ENCODE data around the gene PSMD6. TPM values are rescaled to one million over a fixed set of nuclear protein-coding genes. Genes with fewer than 3 reads are reported as not detected.

The PSMD6 gene
- total and polyA plus RNA-seq, 4 donors: 47.5 to 52.9 (median 52.4) TPM

GRCh38 chr3:64049136-64049535 is 25.8 kb upstream of the PSMD6 start:
- Histone ChIP-seq H3K36me3 (ENCODE audit: control insufficient read depth in 1 of 2, insufficient read depth in 2 of 2, low read length in 1 of 2) (no peaks in the 10 kb centered on the region), H3K27me3 (ENCODE audit: control insufficient read depth in 1 of 2, insufficient read depth in 2 of 2, low read length in 1 of 2) (no peaks in the 10 kb centered on the region), H3K4me3 (ENCODE audit: low read length in 2 of 2) (no peak overlapping the region), H3K4me1 (ENCODE audit: control insufficient read depth in 1 of 2, insufficient read depth in 2 of 2, low read length in 2 of 2) (no peaks in the 10 kb centered on the region), H3K9me3 (ENCODE audit: control insufficient read depth, low read length) (no peaks in the 10 kb centered on the region), H3K27ac (ENCODE audit: low read depth in 1 of 2, low read length in 2 of 2) (no peak overlapping the region)
- DNase-seq (no peak), ATAC-seq (ENCODE audit: low FRiP score) (no peak)
- WGBS, 2 donors: 84 to 88% methylated on average over 3 of the region's 3 CpGs
- intact Hi-C loops (cut with DNase I): no loop called here

- intact Hi-C loops (cut with DNase I): no loop called here
- Histone ChIP-seq H3K4me1 (ENCODE audit: control insufficient read depth in 1 of 2, insufficient read depth in 2 of 2, low read length in 2 of 2) (no peaks in the 10 kb centered on the region), H3K27ac (ENCODE audit: low read depth in 1 of 2, low read length in 2 of 2) (no peak overlapping the region), H3K9me3 (ENCODE audit: control insufficient read depth, low read length) (no peaks in the 10 kb centered on the region), H3K36me3 (ENCODE audit: control insufficient read depth in 1 of 2, insufficient read depth in 2 of 2, low read length in 1 of 2) (no peaks in the 10 kb centered on the region), H3K27me3 (ENCODE audit: control insufficient read depth in 1 of 2, insufficient read depth in 2 of 2, low read length in 1 of 2) (no peaks in the 10 kb centered on the region), H3K4me3 (ENCODE audit: low read length in 2 of 2) (no peak overlapping the region)
- 69 to 74% methylated on average over 3 of the region's 3 CpGs for WGBS, 2 donors
- ATAC-seq (ENCODE audit: low FRiP score) (no peak), DNase-seq (no peak)
These were observed 25.4 kb upstream of the PSMD6 start for GRCh38 chr3:64048631-64049061.

DNA sequence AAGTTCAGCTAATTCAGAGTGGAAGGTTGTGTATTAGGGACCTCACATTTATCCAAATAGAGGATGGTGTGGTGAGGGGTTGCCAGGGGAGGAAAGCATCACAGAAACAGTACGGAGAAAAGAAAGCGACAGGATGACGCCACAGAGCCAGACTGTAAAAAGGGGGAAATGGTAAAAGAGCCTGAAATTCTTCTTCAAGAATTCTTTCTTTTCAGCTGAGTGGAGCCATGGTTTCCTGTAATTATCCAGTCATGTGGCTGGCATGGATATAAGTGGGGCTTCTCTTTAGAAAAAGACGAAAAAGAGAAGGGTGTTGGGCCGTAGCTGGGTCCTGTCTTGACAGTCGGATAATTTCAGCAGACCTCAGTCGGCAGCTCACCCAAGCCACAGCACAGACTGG is 24.5 kb upstream of the PSMD6 start:
- intact Hi-C loops (cut with DNase I): no loop called here
- DNase-seq: no peak
- Histone ChIP-seq H3K36me3 (ENCODE audit: control insufficient read depth in 1 of 2, insufficient read depth in 2 of 2, low read length in 1 of 2) (no peaks in the 10 kb centered on the region), H3K27me3 (ENCODE audit: control insufficient read depth in 1 of 2, insufficient read depth in 2 of 2, low read length in 1 of 2) (no peaks in the 10 kb centered on the region), H3K4me1 (ENCODE audit: control insufficient read depth in 1 of 2, insufficient read depth in 2 of 2, low read length in 2 of 2) (no peaks in the 10 kb centered on the region), H3K4me3 (ENCODE audit: low read length in 2 of 2) (no peak overlapping the region), H3K27ac (ENCODE audit: low read depth in 1 of 2, low read length in 2 of 2) (no peak overlapping the region), H3K9me3 (ENCODE audit: control insufficient read depth, low read length) (no peaks in the 10 kb centered on the region)
- no peak for ATAC-seq (ENCODE audit: low FRiP score)
- 72 to 73% methylated on average over 7 of the region's 7 CpGs for WGBS, 2 donors

DNA sequence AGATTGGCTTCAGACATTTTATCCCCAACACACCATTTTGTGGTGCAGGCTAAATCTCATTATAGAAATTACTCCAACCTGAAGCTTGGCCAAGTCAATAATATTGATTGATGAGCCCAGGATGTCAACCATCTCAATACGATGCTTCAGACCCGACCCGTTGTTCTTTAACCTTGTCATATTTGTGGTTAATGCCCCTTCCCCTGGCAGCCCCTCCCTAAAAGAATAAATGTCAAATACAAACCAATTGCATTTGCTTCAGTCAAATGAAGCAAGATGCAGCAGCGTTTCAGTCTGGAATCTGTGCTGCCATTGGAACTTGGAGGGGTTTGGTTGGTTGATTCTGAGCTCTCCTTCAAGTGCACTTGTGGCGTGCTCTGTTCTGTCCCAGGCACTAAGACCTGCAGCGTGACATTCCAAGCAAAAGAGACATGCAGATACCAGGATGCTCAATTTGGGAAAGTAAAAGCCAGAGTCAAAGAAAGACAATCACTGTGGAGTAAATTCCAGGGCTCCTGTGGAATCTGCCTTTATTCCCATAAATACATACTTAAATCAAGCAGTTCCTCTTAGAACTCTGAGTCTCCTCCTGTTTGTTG is 23.8 kb upstream of the PSMD6 start:
- ATAC-seq (ENCODE audit: low FRiP score): no peak

DNA sequence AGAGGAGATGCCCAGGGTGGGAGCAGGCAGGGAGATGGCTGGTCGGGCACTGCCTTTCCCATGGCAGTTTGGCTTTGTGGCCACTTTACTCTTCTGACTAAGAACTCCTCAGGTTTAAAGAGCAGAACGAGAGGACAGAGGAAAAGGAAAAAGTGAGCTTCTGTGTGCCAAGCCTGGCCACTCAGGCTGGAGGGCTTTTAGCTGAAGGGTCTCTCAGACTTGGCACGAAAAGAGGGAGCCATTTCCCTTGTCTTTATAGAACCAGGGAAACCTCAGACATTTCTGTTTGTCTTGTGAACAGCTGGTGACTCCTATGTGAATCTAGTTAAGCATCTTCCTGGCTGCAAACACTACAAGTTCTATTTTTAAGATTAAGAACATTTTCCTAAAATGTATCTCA is 23.3 kb upstream of the PSMD6 start:
- H3K4me1 ChIP-seq (ENCODE audit: control insufficient read depth in 1 of 2, insufficient read depth in 2 of 2, low read length in 2 of 2): no peaks in the 10 kb centered on the region
- no peak overlapping the region for H3K4me3 ChIP-seq (ENCODE audit: low read length in 2 of 2)
- 88 to 89% methylated on average over 3 of the region's 3 CpGs for WGBS, 2 donors
- no peaks in the 10 kb centered on the region for H3K9me3 ChIP-seq (ENCODE audit: control insufficient read depth, low read length)
- H3K27ac ChIP-seq (ENCODE audit: low read depth in 1 of 2, low read length in 2 of 2): no peak overlapping the region
- ATAC-seq (ENCODE audit: low FRiP score) (no peak), DNase-seq (no peak)
- no peaks in the 10 kb centered on the region for H3K36me3 ChIP-seq (ENCODE audit: control insufficient read depth in 1 of 2, insufficient read depth in 2 of 2, low read length in 1 of 2)
- no peaks in the 10 kb centered on the region for H3K27me3 ChIP-seq (ENCODE audit: control insufficient read depth in 1 of 2, insufficient read depth in 2 of 2, low read length in 1 of 2)
- intact Hi-C loops (cut with DNase I): no loop called here

More for the DNA sequence above, 23.8 kb upstream of the PSMD6 start:
- H3K9me3 ChIP-seq (ENCODE audit: control insufficient read depth, low read length): no peaks in the 10 kb centered on the region
- H3K27me3 ChIP-seq (ENCODE audit: control insufficient read depth in 1 of 2, insufficient read depth in 2 of 2, low read length in 1 of 2): no peaks in the 10 kb centered on the region
- WGBS, 2 donors: 72 to 78% methylated on average over 6 of the region's 6 CpGs
- no peak for DNase-seq
- H3K4me1 ChIP-seq (ENCODE audit: control insufficient read depth in 1 of 2, insufficient read depth in 2 of 2, low read length in 2 of 2): no peaks in the 10 kb centered on the region
- H3K4me3 ChIP-seq (ENCODE audit: low read length in 2 of 2): no peak overlapping the region
- intact Hi-C loops (cut with DNase I): no loop called here
- H3K36me3 ChIP-seq (ENCODE audit: control insufficient read depth in 1 of 2, insufficient read depth in 2 of 2, low read length in 1 of 2): no peaks in the 10 kb centered on the region
- H3K27ac ChIP-seq (ENCODE audit: low read depth in 1 of 2, low read length in 2 of 2): no peak overlapping the region

GRCh38 chr3:64042952-64043351 is 19.7 kb upstream of the PSMD6 start:
- Histone ChIP-seq H3K9me3 (ENCODE audit: control insufficient read depth, low read length) (no peaks in the 10 kb centered on the region), H3K27me3 (ENCODE audit: control insufficient read depth in 1 of 2, insufficient read depth in 2 of 2, low read length in 1 of 2) (no peaks in the 10 kb centered on the region), H3K36me3 (ENCODE audit: control insufficient read depth in 1 of 2, insufficient read depth in 2 of 2, low read length in 1 of 2) (no peaks in the 10 kb centered on the region), H3K27ac (ENCODE audit: low read depth in 1 of 2, low read length in 2 of 2) (no peak overlapping the region), H3K4me3 (ENCODE audit: low read length in 2 of 2) (no peak overlapping the region), H3K4me1 (ENCODE audit: control insufficient read depth in 1 of 2, insufficient read depth in 2 of 2, low read length in 2 of 2) (no peaks in the 10 kb centered on the region)
- ATAC-seq (ENCODE audit: low FRiP score): no peak
- WGBS, 2 donors: 47 to 48% methylated on average over 1 of the region's 1 CpG
- no peak for DNase-seq
- intact Hi-C loops (cut with DNase I): no loop called here

DNA sequence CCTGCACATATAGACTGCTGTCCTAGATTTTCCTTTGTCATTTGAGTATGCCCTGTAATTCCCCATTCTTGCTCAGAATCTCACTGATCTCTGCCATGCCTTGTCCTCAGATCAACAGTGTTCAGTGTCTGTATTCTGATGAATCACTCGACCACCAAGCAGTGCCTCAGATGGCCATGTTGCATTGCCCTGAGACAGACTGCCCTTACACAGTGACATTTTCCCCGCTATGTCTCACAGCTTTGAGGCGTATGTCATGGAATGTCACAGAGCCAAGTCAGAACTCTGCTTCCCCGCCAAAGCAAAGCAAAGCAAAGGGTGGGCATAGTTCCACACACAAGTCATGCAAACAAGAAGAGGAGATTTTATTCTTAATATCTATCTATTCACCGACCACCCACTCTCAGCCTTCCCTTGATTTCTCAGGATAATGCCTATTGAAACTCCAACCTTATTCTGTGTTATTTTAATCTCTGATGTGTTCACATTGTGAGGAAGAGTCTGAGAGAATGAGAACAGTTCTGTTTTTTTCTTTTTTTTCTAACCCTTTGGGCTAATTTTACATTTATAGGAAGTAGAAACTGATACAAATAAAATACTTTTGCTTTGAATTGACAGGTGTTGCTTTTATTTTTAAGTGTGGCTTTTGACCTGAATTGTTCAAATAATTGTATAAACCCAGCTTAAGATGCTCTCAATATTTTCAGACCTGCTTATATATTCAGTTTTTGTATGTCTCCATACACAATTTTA is 16.9 kb upstream of the PSMD6 start:
- no peaks in the 10 kb centered on the region for H3K4me1 ChIP-seq (ENCODE audit: control insufficient read depth in 1 of 2, insufficient read depth in 2 of 2, low read length in 2 of 2)
- no peak overlapping the region for H3K27ac ChIP-seq (ENCODE audit: low read depth in 1 of 2, low read length in 2 of 2)
- no peaks in the 10 kb centered on the region for H3K27me3 ChIP-seq (ENCODE audit: control insufficient read depth in 1 of 2, insufficient read depth in 2 of 2, low read length in 1 of 2)
- no peak for ATAC-seq (ENCODE audit: low FRiP score)
- intact Hi-C loops (cut with DNase I): loop anchor here in 1 of 2 donors (10.0 kb wide), 1 partner anchor 125 kb away; no protein-coding TSS in a partner anchor
- no peaks in the 10 kb centered on the region for H3K36me3 ChIP-seq (ENCODE audit: control insufficient read depth in 1 of 2, insufficient read depth in 2 of 2, low read length in 1 of 2)
- no peaks in the 10 kb centered on the region for H3K9me3 ChIP-seq (ENCODE audit: control insufficient read depth, low read length)
- no peak for DNase-seq
- WGBS, 2 donors: 4 to 6% methylated on average over 5 of the region's 5 CpGs
- no peak overlapping the region for H3K4me3 ChIP-seq (ENCODE audit: low read length in 2 of 2)

DNA sequence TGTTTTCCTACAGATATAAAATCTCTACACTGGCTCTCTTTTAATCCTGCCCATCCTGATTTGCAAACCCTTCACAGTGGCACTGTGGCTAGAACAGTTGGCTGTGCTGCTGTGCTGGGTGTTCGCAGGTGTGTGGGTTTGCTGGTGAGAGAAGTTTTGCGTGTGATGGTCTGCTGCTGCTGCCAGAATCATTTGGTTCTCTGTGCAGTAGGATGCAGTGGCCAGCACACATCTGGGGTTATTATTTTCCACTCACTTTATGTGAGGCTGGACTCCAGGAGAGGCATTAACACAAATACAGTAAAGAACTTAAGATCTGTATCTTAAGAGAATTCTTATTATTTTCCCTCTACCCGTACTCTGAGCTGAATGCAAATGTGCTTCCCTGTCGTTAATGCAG is 16.0 kb upstream of the PSMD6 start:
- Histone ChIP-seq H3K36me3 (ENCODE audit: control insufficient read depth in 1 of 2, insufficient read depth in 2 of 2, low read length in 1 of 2) (no peaks in the 10 kb centered on the region), H3K27ac (ENCODE audit: low read depth in 1 of 2, low read length in 2 of 2) (no peak overlapping the region), H3K4me3 (ENCODE audit: low read length in 2 of 2) (no peak overlapping the region), H3K4me1 (ENCODE audit: control insufficient read depth in 1 of 2, insufficient read depth in 2 of 2, low read length in 2 of 2) (no peaks in the 10 kb centered on the region), H3K27me3 (ENCODE audit: control insufficient read depth in 1 of 2, insufficient read depth in 2 of 2, low read length in 1 of 2) (no peaks in the 10 kb centered on the region), H3K9me3 (ENCODE audit: control insufficient read depth, low read length) (no peaks in the 10 kb centered on the region)
- DNase-seq: no peak
- 82 to 89% methylated on average over 4 of the region's 4 CpGs for WGBS, 2 donors
- intact Hi-C loops (cut with DNase I): loop anchor here in 1 of 2 donors (10.0 kb wide), 1 partner anchor 125 kb away; no protein-coding TSS in a partner anchor
- no peak for ATAC-seq (ENCODE audit: low FRiP score)

DNA sequence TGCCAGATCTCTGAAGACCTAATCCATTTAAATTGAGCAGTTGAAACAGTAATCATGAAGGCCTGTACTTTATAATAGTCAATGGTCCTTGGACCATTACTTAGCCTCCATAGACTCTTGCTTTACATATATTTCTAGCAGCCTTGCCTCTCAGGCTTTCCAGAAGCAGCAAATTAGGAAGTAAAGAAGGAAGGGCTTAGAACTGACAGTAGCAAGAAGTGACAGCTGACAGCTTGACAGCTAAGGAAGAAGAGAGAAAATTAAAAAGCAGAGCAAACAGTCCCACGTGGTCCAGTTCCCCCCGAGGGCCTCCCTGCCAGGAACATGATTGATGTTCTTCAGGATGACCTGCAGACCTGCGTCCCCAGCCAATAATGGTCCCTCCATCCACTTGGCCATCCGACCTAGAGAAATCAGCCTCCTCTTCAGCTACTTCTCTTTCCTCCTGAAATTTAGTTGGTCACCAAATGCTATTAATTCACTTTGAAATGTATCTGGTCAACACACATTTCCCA is 15.0 kb upstream of the PSMD6 start:
- DNase-seq (no peak), ATAC-seq (ENCODE audit: low FRiP score) (no peak)
- intact Hi-C loops (cut with DNase I): loop anchor here in 1 of 2 donors (10.0 kb wide), 1 partner anchor 126 kb away; no protein-coding TSS in a partner anchor
- H3K4me1 ChIP-seq (ENCODE audit: control insufficient read depth in 1 of 2, insufficient read depth in 2 of 2, low read length in 2 of 2): no peaks in the 10 kb centered on the region
- 86 to 89% methylated on average over 4 of the region's 4 CpGs for WGBS, 2 donors
- H3K36me3 ChIP-seq (ENCODE audit: control insufficient read depth in 1 of 2, insufficient read depth in 2 of 2, low read length in 1 of 2): no peaks in the 10 kb centered on the region
- no peaks in the 10 kb centered on the region for H3K27me3 ChIP-seq (ENCODE audit: control insufficient read depth in 1 of 2, insufficient read depth in 2 of 2, low read length in 1 of 2)
- H3K4me3 ChIP-seq (ENCODE audit: low read length in 2 of 2): no peak overlapping the region
- no peaks in the 10 kb centered on the region for H3K9me3 ChIP-seq (ENCODE audit: control insufficient read depth, low read length)
- H3K27ac ChIP-seq (ENCODE audit: low read depth in 1 of 2, low read length in 2 of 2): no peak overlapping the region
